ENCODE results near the gene USP25. TPM values are rescaled to one million over a fixed set of nuclear protein-coding genes. Genes with fewer than 3 reads are reported as not detected.
A peak's percentile ranks its signal among the peaks of the same experiment; 100 is the strongest.

Gene USP25
- total RNA-seq, 1 donor from 2014 or later = 82.8 TPM

DNA sequence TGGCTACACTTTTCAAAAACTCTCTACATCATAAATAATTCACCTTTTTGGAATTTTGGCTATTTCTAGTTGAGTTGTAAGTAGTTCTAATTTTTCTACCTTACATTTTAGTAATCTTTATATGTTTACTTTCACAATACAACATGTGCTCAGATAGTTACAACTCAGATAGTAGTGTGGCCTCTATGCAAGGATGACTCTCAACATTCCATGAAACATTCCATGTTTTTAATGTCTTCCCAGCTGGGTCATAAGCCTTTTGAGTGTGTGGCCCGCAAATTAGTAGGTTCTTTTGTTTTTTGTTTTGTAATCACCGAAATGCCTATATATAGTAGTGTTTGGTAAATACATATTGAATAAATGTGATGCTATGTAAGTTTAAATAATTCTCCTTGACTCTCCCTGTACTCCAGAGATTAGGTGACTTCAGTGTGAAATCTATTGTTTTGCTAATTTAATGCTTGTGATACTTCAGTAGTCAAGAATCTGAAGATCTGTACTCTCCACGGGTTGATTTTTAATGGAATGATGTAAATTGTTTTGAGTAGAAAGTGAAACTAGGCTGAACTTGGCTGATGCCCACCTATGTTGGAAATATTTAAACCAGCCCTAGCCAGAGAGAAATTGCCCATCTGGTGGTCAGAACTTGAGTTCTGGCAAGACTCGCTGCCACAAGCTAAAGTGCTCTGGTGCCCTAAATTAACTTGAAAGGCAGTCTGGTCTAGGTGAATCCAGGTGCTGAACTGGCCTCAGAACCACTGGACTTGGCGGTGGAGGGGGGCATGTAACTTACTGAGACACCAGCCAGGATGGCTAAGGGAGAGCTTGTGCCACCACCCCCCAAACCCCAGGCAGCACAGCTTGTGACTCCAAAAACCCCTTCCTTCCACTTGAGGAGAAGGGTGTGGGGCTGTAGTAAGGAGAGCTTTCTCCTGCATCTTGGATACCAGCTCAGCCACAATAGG lies 165.6 kb downstream of the USP25 start:
- no peaks in the 10 kb centered on the region for H3K27me3 Mint-ChIP-seq (ENCODE audit: low read depth)
- no peak for DNase-seq (ENCODE audit: low spot score in 2 of 2, unreplicated experiment in 2 of 2)
- TF ChIP-seq, protein P1, sequence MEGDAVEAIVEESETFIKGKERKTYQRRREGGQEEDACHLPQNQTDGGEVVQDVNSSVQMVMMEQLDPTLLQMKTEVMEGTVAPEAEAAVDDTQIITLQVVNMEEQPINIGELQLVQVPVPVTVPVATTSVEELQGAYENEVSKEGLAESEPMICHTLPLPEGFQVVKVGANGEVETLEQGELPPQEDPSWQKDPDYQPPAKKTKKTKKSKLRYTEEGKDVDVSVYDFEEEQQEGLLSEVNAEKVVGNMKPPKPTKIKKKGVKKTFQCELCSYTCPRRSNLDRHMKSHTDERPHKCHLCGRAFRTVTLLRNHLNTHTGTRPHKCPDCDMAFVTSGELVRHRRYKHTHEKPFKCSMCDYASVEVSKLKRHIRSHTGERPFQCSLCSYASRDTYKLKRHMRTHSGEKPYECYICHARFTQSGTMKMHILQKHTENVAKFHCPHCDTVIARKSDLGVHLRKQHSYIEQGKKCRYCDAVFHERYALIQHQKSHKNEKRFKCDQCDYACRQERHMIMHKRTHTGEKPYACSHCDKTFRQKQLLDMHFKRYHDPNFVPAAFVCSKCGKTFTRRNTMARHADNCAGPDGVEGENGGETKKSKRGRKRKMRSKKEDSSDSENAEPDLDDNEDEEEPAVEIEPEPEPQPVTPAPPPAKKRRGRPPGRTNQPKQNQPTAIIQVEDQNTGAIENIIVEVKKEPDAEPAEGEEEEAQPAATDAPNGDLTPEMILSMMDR (IDR thresholded peaks at IDR 0.05; ENCODE audit: unreplicated experiment) = no peak
- H3K36me3 Mint-ChIP-seq = peaks cover 51% of the 10 kb centered on the region
- H3K4me3 Mint-ChIP-seq = no peak overlapping the region
- H3K9me3 Mint-ChIP-seq = peaks cover 45% of the 10 kb centered on the region
- peak overlapping the region; percentile 71 for H3K27ac Mint-ChIP-seq
- H3K4me1 Mint-ChIP-seq = peaks cover 9% of the 10 kb centered on the region

DNA sequence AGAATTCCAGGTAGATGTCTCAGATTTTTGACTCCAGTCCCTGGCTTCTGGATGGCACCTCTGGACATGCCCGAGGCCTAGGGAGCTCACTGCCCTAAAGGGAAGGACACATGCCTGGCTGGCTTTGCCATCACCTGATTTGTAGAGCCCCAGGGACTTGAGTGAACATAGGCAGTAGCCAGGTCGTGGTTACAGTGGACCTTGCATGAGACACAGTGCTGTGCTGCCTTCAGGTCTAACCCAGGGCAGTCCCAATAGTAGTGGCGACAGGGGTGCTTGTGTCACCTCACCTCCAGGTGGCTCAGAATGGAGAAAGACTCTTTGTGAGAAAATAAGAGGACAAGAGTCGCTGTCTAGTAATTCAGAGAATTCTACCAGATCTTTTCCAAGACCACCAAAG lies 166.7 kb downstream of the USP25 start:
- no peak overlapping the region for H3K27ac Mint-ChIP-seq
- DNase-seq (ENCODE audit: low spot score in 2 of 2, unreplicated experiment in 2 of 2) = no peak
- TF ChIP-seq, protein P1 (IDR thresholded peaks at IDR 0.05; ENCODE audit: unreplicated experiment) = no peak
- no peak overlapping the region for H3K4me3 Mint-ChIP-seq
- H3K4me1 Mint-ChIP-seq = peaks cover 9% of the 10 kb centered on the region
- no peaks in the 10 kb centered on the region for H3K27me3 Mint-ChIP-seq (ENCODE audit: low read depth)
- H3K9me3 Mint-ChIP-seq = peaks cover 55% of the 10 kb centered on the region
- H3K36me3 Mint-ChIP-seq = peaks cover 56% of the 10 kb centered on the region

DNA sequence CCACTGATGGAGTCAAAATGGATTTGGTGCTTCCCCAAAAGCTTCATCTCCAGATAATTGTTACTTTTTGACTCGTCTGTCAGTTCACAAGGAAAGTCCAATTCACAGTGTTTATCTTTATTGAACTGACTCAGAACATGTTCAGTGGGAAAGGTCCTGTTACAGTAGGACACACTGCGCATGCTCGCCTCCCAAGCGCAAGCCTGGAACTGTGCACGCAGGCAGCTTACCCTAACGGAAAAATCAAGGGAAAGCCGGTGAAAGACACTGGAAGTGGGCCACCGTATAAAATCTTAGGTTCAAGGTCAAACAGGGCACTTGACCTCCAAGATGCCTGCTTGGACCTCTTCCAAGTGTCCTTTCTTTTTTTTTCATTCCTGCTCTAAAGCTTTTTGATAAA lies 174.6 kb downstream of the USP25 start:
- DNase-seq (ENCODE audit: low spot score in 2 of 2, unreplicated experiment in 2 of 2) = no peak
- TF ChIP-seq, protein P1 (IDR thresholded peaks at IDR 0.05; ENCODE audit: unreplicated experiment) = no peak
- Mint-ChIP-seq H3K4me1 (no peaks in the 10 kb centered on the region), H3K9me3 (peaks cover 74% of the 10 kb centered on the region), H3K27ac (no peak overlapping the region), H3K36me3 (peaks cover 51% of the 10 kb centered on the region), H3K4me3 (no peak overlapping the region), H3K27me3 (ENCODE audit: low read depth) (no peaks in the 10 kb centered on the region)

DNA sequence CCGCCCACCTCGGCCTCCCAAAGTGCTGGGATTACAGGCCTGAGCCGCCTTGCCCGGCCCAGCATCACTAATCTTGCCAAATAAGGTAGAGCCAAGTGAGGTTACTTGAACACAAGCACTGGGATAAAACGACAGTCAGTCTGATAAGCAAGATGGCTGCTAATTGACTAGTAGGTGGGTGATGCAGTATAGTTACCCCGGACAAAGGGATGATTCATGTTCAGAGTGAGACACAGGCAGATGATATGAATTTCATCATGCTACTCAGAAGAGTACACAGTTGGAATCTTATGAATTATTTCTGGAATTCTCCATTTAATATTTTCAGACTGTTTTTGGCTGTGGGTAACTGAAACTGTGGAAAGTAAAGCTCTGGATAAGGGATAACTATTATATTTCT lies 178.4 kb downstream of the USP25 start:
- no peak for DNase-seq (ENCODE audit: low spot score in 2 of 2, unreplicated experiment in 2 of 2)
- no peak overlapping the region for H3K27ac Mint-ChIP-seq
- H3K9me3 Mint-ChIP-seq = peaks cover 50% of the 10 kb centered on the region
- H3K36me3 Mint-ChIP-seq = peaks cover 24% of the 10 kb centered on the region
- no peaks in the 10 kb centered on the region for H3K27me3 Mint-ChIP-seq (ENCODE audit: low read depth)
- no peak overlapping the region for H3K4me3 Mint-ChIP-seq
- no peaks in the 10 kb centered on the region for H3K4me1 Mint-ChIP-seq
- TF ChIP-seq, protein P1 (IDR thresholded peaks at IDR 0.05; ENCODE audit: unreplicated experiment) = no peak

DNA sequence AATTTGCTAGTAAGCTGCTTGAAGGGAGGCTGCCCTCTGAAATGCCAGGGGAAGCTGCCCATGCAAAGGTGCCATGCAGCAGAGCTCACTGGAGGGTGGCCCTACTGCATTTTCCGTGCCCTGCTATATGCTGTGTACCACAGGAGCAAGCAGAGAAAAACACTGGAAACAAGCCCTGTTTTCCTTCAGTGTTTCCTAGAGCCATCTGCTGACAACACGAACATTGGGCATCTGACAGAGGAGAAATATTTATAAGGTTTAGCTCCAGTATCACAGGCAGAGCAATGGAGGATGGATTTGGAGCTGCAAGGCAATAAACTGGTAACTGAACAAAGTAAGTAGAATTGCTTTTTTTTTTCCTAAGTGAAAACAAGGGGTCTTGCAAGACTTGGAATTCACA lies 198.4 kb downstream of the USP25 start:
- no peak overlapping the region for H3K4me3 Mint-ChIP-seq
- TF ChIP-seq, protein P1 (IDR thresholded peaks at IDR 0.05; ENCODE audit: unreplicated experiment) = no peak
- DNase-seq (ENCODE audit: low spot score in 2 of 2, unreplicated experiment in 2 of 2) = no peak
- H3K4me1 Mint-ChIP-seq = peaks cover 27% of the 10 kb centered on the region
- peaks cover 13% of the 10 kb centered on the region for H3K9me3 Mint-ChIP-seq
- peaks cover 4% of the 10 kb centered on the region for H3K36me3 Mint-ChIP-seq
- H3K27me3 Mint-ChIP-seq (ENCODE audit: low read depth) = no peaks in the 10 kb centered on the region
- no peak overlapping the region for H3K27ac Mint-ChIP-seq
